Esophagus muscularis mucosa (tissue), 4 donors: ENCODE data around the gene AEBP2. TPM values are rescaled to one million over a fixed set of nuclear protein-coding genes. Genes with fewer than 3 reads are reported as not detected.

Experiments
- DNase-seq: peaks from one replicate; pipeline ENCODE4 v3.0.0-alpha.2; 2017; ENCODE audit errors: extremely low spot score
- H3K27ac ChIP-seq, 4 donors: fragments of 200-600 bp; sonication (generic); replicated peaks in 1 of 4; 1 replicate in 3 of 4; 2 replicates in 1 of 4; pipeline ENCODE4 v1.5.1; 2016 to 2019; ENCODE audit warnings: mild to moderate bottlenecking in 1 of 4
- H3K27me3 ChIP-seq, 4 donors: fragments of 200-600 bp; sonication (generic); one replicate each; pipeline versions ENCODE4 v1.5.1 to v1.6.0; 2016 to 2019
- H3K36me3 ChIP-seq, 4 donors: fragments of 200-600 bp; sonication (generic); one replicate each; pipeline ENCODE4 v1.5.1; 2016 to 2019
- H3K4me1 ChIP-seq, 4 donors: fragments of 200-600 bp; sonication (generic); one replicate each; pipeline ENCODE4 v1.5.1; 2016 to 2019
- H3K4me3 ChIP-seq, 4 donors: fragments of 200-600 bp; sonication (generic); 1 replicate in 2 of 4; 2 replicates in 2 of 4; pipeline ENCODE4 v1.5.1; 2016 to 2019; ENCODE audit warnings: mild to moderate bottlenecking in 4 of 4, moderate library complexity in 1 of 4
- H3K9me3 ChIP-seq, 4 donors: fragments of 200-600 bp; sonication (generic); 1 replicate in 3 of 4; 2 replicates in 1 of 4; pipeline ENCODE4 v1.5.1; 2016 to 2019
- CTCF ChIP-seq, 3 experiments: fragments of 200-600 bp in 2 of 3; fragments of 450-650 bp in 1 of 3; sonication (generic) in 2 of 3; IDR thresholded peaks; one replicate each; pipeline ENCODE4 v1.5.1; 2017 to 2019; ENCODE audit warnings: antibody characterized with exemption in 3 of 3, mild to moderate bottlenecking in 2 of 3, moderate library complexity in 1 of 3
- EP300 ChIP-seq: sonication (generic); formaldehyde crosslinking; IDR thresholded peaks from one replicate; pipeline ENCODE4 v1.6.1; 2017; ENCODE audit warnings: antibody characterized with exemption
- POLR2A ChIP-seq: fragments of 450-650 bp; IDR thresholded peaks from one replicate; pipeline ENCODE4 v1.6.1; 2017; ENCODE audit warnings: antibody characterized with exemption, moderate library complexity, mild to moderate bottlenecking, low read depth
- POLR2AphosphoS5 ChIP-seq, 2 donors: sonication (generic); formaldehyde crosslinking; IDR thresholded peaks; one replicate each; pipeline ENCODE4 v1.6.1; 2017; ENCODE audit warnings: antibody characterized with exemption in 2 of 2
- WGBS: methylation state at CpG from one replicate; pipeline ENCODE4 v1.1.5; 2018; 5-methylcytosine and 5-hydroxymethylcytosine counted together
- intact Hi-C: fragments of 100-400 bp; cut with DNase I; formaldehyde crosslinking; loops from one replicate; pipeline ENCODE4 v1.15.1; 2023
- total RNA-seq, 4 donors: library from RNA; depleted of rRNA; stranded (reverse); fragments of >200 nt; gene quantifications; one replicate each; pipeline versions ENCODE4 v1.1.0 to v1.2.1, GENCODE V29; 2016

Gene AEBP2
- total RNA-seq, 4 donors from 2014 or later = 31.8 to 48.9 (median 37.1) TPM

GRCh38 chr12:19489168-19489567, 49.9 kb downstream of the AEBP2 start:
- TF ChIP-seq EP300 (no peak), POLR2AphosphoS5 (IDR thresholded peaks at IDR 0.05) (no peak), POLR2A (no peak), CTCF (IDR thresholded peaks at IDR 0.05) (no peak)
- Histone ChIP-seq H3K9me3 (no peaks in the 10 kb centered on the region), H3K27ac (no peak overlapping the region), H3K36me3 (peaks cover 0 to 5% (median 2%) of the 10 kb centered on the region in 4 donors), H3K4me3 (no peak overlapping the region), H3K4me1 (peaks cover 5 to 12% (median 11%) of the 10 kb centered on the region in 4 donors), H3K27me3 (no peaks in the 10 kb centered on the region)
- 94% methylated on average over 4 of the region's 4 CpGs for WGBS
- intact Hi-C loops = no loop called here
- no peak for DNase-seq

GRCh38 chr12:19490908-19491307, 51.6 kb downstream of the AEBP2 start:
- H3K4me1 ChIP-seq = peaks cover 7 to 10% (median 10%) of the 10 kb centered on the region in 4 donors
- intact Hi-C loops = no loop called here
- no peak for TF ChIP-seq EP300
- TF ChIP-seq CTCF (IDR thresholded peaks at IDR 0.05) = no peak
- TF ChIP-seq POLR2AphosphoS5 (IDR thresholded peaks at IDR 0.05) = no peak
- TF ChIP-seq POLR2A = no peak
- no peak overlapping the region for H3K4me3 ChIP-seq
- H3K27me3 ChIP-seq = no peaks in the 10 kb centered on the region
- DNase-seq = no peak
- no peaks in the 10 kb centered on the region for H3K9me3 ChIP-seq
- 84% methylated on average over 3 of the region's 3 CpGs for WGBS
- H3K36me3 ChIP-seq = peaks cover 0 to 22% (median 15%) of the 10 kb centered on the region in 4 donors
- no peak overlapping the region for H3K27ac ChIP-seq

GRCh38 chr12:19491863-19492262, 52.6 kb downstream of the AEBP2 start:
- no peak for DNase-seq
- peaks cover 0 to 32% (median 15%) of the 10 kb centered on the region in 4 donors for H3K36me3 ChIP-seq
- intact Hi-C loops = no loop called here
- 60% methylated on average over 3 of the region's 3 CpGs for WGBS
- no peak overlapping the region for H3K27ac ChIP-seq
- no peak overlapping the region for H3K4me3 ChIP-seq
- no peak for TF ChIP-seq POLR2A
- TF ChIP-seq POLR2AphosphoS5 (IDR thresholded peaks at IDR 0.05) = no peak
- no peak for TF ChIP-seq EP300
- TF ChIP-seq CTCF (IDR thresholded peaks at IDR 0.05) = no peak
- no peaks in the 10 kb centered on the region for H3K27me3 ChIP-seq
- no peaks in the 10 kb centered on the region for H3K9me3 ChIP-seq
- peaks cover 10 to 18% (median 13%) of the 10 kb centered on the region in 4 donors for H3K4me1 ChIP-seq

GRCh38 chr12:19496219-19496878, 57.1 kb downstream of the AEBP2 start:
- WGBS = 60% methylated on average over 5 of the region's 5 CpGs
- peak overlapping the region in 2 of 4 donors; percentile 18 to 21 for H3K27ac ChIP-seq

More at GRCh38 chr12:19496219-19496878, 57.1 kb downstream of the AEBP2 start:
- Histone ChIP-seq H3K27me3 (no peaks in the 10 kb centered on the region), H3K4me1 (peaks cover 0 to 33% (median 12%) of the 10 kb centered on the region in 4 donors), H3K4me3 (no peak overlapping the region), H3K36me3 (peaks cover 6 to 45% (median 23%) of the 10 kb centered on the region in 4 donors), H3K9me3 (no peaks in the 10 kb centered on the region)
- no peak for DNase-seq
- no peak for TF ChIP-seq POLR2AphosphoS5 (IDR thresholded peaks at IDR 0.05)
- no peak for TF ChIP-seq POLR2A
- no peak for TF ChIP-seq CTCF (IDR thresholded peaks at IDR 0.05)
- TF ChIP-seq EP300 = no peak
- intact Hi-C loops = no loop called here
